HEK293 (cell line): ENCODE data around the gene LRRC8E.

ENCODE experiments used
- CTCF ChIA-PET: fragments of 350-600 bp; formaldehyde crosslinking; extraction: SDS; loops from one replicate; lab custom pipeline; 2021; ENCODE audit warnings: antibody characterized with exemption; lab: Yijun Ruan, JAX
- POLR2A ChIA-PET: fragments of 300-600 bp; formaldehyde crosslinking; extraction: SDS; loops from one replicate; lab custom pipeline; 2020; ENCODE audit warnings: antibody characterized with exemption, inconsistent platforms; lab: Yijun Ruan, JAX
- H3K27ac ChIP-seq: fragments of 200-500 bp; sonication (Bioruptor generic); 2 replicates; pipeline ENCODE4 v1.5.1; 2014; ENCODE audit warnings: low read depth, low read length, control low read depth, inconsistent platforms; ENCODE audit errors: extremely low read depth
- H3K36me3 ChIP-seq, 2 experiments: fragments of 200-500 bp in 1 of 2; sonication (Bioruptor generic) in 1 of 2; 1 replicate in 1 of 2; 2 replicates in 1 of 2; pipeline ENCODE4 v1.5.1; 2014 to 2017; ENCODE audit warnings: inconsistent platforms in 2 of 2, low read length in 2 of 2; ENCODE audit not compliant: control insufficient read depth in 2 of 2, insufficient read depth in 1 of 2
- H3K4me1 ChIP-seq: fragments of 200-500 bp; sonication (Bioruptor generic); 2 replicates; pipeline ENCODE4 v1.5.1; 2014; ENCODE audit warnings: mild to moderate bottlenecking, low read length, inconsistent platforms; ENCODE audit not compliant: control insufficient read depth, insufficient read depth
- H3K4me3 ChIP-seq: 2 replicates; pipeline ENCODE4 v1.5.1; 2011; ENCODE audit warnings: low read depth, mild to moderate bottlenecking, control low read depth, low read length, moderate library complexity
- H3K9me3 ChIP-seq: fragments of 200-500 bp; sonication (Bioruptor generic); 2 replicates; pipeline ENCODE4 v1.5.1; 2014; ENCODE audit warnings: low read depth, low read length, inconsistent platforms; ENCODE audit not compliant: control insufficient read depth, insufficient read depth
- BCL6B ChIP-seq: fragments of 450-650 bp; formaldehyde crosslinking; IDR thresholded peaks from 2 replicates; pipeline ENCODE4 v1.5.1; 2017; ENCODE audit warnings: missing biosample characterization, missing genetic modification characterization
- EGR2 ChIP-seq: fragments of 450-650 bp; formaldehyde crosslinking; IDR thresholded peaks from 2 replicates; pipeline ENCODE4 v1.5.1; 2016; ENCODE audit warnings: low read depth, missing biosample characterization, missing genetic modification characterization
- HOXD13 ChIP-seq: sonication (generic); formaldehyde crosslinking; IDR thresholded peaks from 2 replicates; pipeline ENCODE4 v1.8.0; 2022; ENCODE audit warnings: missing genetic modification reagents, borderline replicate concordance
- PATZ1 ChIP-seq: fragments of 450-650 bp; formaldehyde crosslinking; IDR thresholded peaks from 2 replicates; pipeline ENCODE4 v1.5.1; 2016; ENCODE audit warnings: missing biosample characterization, missing genetic modification characterization
- REST ChIP-seq: fragments of 450-650 bp; formaldehyde crosslinking; IDR thresholded peaks from 2 replicates; pipeline ENCODE4 v1.5.1; 2016; ENCODE audit warnings: missing biosample characterization, missing genetic modification characterization
- SETDB1 ChIP-seq: IDR thresholded peaks from one replicate; pipeline ENCODE4 v1.6.1; 2017; ENCODE audit warnings: mild to moderate bottlenecking, low read length, moderate library complexity, mixed read lengths; ENCODE audit not compliant: insufficient read length
- SP7 ChIP-seq: fragments of 450-650 bp; formaldehyde crosslinking; IDR thresholded peaks from 2 replicates; pipeline ENCODE4 v1.5.1; 2016; ENCODE audit warnings: missing biosample characterization, missing genetic modification characterization
- ZBTB20 ChIP-seq: fragments of 450-650 bp; formaldehyde crosslinking; IDR thresholded peaks from 2 replicates; pipeline ENCODE4 v1.5.1; 2016; ENCODE audit warnings: missing biosample characterization, missing genetic modification characterization
- ZBTB48 ChIP-seq: fragments of 450-650 bp; formaldehyde crosslinking; IDR thresholded peaks from 2 replicates; pipeline ENCODE4 v1.5.1; 2016; ENCODE audit warnings: missing biosample characterization, missing genetic modification characterization
- ZFP37 ChIP-seq: fragments of 450-650 bp; formaldehyde crosslinking; IDR thresholded peaks from 2 replicates; pipeline ENCODE4 v1.5.1; 2016; ENCODE audit warnings: missing biosample characterization, missing genetic modification characterization
- ZNF146 ChIP-seq: fragments of 450-650 bp; formaldehyde crosslinking; IDR thresholded peaks from 2 replicates; pipeline ENCODE4 v1.5.1; 2016; ENCODE audit warnings: missing biosample characterization, missing genetic modification characterization
- ZNF280D ChIP-seq: fragments of 450-650 bp; formaldehyde crosslinking; IDR thresholded peaks from 2 replicates; pipeline ENCODE4 v1.5.1; 2016; ENCODE audit warnings: missing biosample characterization, missing genetic modification characterization
- ZNF341 ChIP-seq: fragments of 450-650 bp; formaldehyde crosslinking; IDR thresholded peaks from 2 replicates; pipeline ENCODE4; 2016; ENCODE audit warnings: low read depth, missing biosample characterization, missing genetic modification characterization
- ZNF366 ChIP-seq: fragments of 450-650 bp; formaldehyde crosslinking; conservative IDR thresholded peaks from 2 replicates; pipeline ENCODE4 v1.5.1; 2016; ENCODE audit warnings: missing biosample characterization, missing genetic modification characterization
- ZNF521 ChIP-seq: fragments of 450-650 bp; formaldehyde crosslinking; IDR thresholded peaks from 2 replicates; pipeline ENCODE4 v1.5.1; 2017; ENCODE audit warnings: missing biosample characterization, mild to moderate bottlenecking, missing genetic modification characterization
- ZNF585B ChIP-seq: fragments of 450-650 bp; formaldehyde crosslinking; IDR thresholded peaks from 2 replicates; pipeline ENCODE4 v1.5.1; 2016; ENCODE audit warnings: missing biosample characterization, missing genetic modification characterization
- ZNF639 ChIP-seq: fragments of 450-650 bp; formaldehyde crosslinking; IDR thresholded peaks from 2 replicates; pipeline ENCODE4 v1.5.1; 2016; ENCODE audit warnings: missing biosample characterization, missing genetic modification characterization
- ZNF677 ChIP-seq: fragments of 450-650 bp; IDR thresholded peaks from 2 replicates; pipeline ENCODE4 v1.5.0; 2018; ENCODE audit warnings: missing biosample characterization, mild to moderate bottlenecking, missing genetic modification characterization, moderate library complexity
- ZNF768 ChIP-seq: fragments of 450-650 bp; formaldehyde crosslinking; IDR thresholded peaks from 2 replicates; pipeline ENCODE4 v1.5.1; 2018; ENCODE audit warnings: missing biosample characterization, mild to moderate bottlenecking, missing genetic modification characterization
- ZNF777 ChIP-seq: fragments of 450-650 bp; formaldehyde crosslinking; IDR thresholded peaks from 2 replicates; pipeline ENCODE4 v1.5.1; 2017; ENCODE audit warnings: missing biosample characterization, missing genetic modification characterization, borderline replicate concordance

Gene LRRC8E

GRCh38 chr19:7928334-7928706, 40.0 kb downstream of the LRRC8E start:
- H3K36me3 ChIP-seq: peaks cover 6 to 42% of the 10 kb centered on the region in 2 experiments; a peak in 2 of 3 replicates
- TF ChIP-seq REST (tag by site-specific recombination) (no peak), PATZ1 (0 out of 2 replicates have a peak, but pooled peaks have one; percentile 3)
- ChIA-PET POLR2A (interaction anchor here (0.6 to 5.8 kb wide), 8 partner anchors 8 to 282 kb away, joined by 3 to 60 read pairs (median 6); partner anchors contain the start of genes MAP2K7, SNAPC2 and TIMM44), CTCF (interaction anchor here (0.7 to 3.5 kb wide), 3 partner anchors 8 to 1580 kb away, joined by 4 to 25 read pairs (median 14); partner anchors contain the start of genes SNAPC2 and TIMM44)
- no peak overlapping the region for H3K4me3 ChIP-seq
- H3K9me3 ChIP-seq: no peaks in the 10 kb centered on the region
- H3K27ac ChIP-seq: no peak overlapping the region
- peaks cover 17% of the 10 kb centered on the region for H3K4me1 ChIP-seq

GRCh38 chr19:7928741-7929701, 40.7 kb downstream of the LRRC8E start:
- Histone ChIP-seq H3K27ac (peak overlapping the region; percentile 36; the same call in 1 of the 2 replicates), H3K9me3 (no peaks in the 10 kb centered on the region), H3K4me1 (peaks cover 17% of the 10 kb centered on the region), H3K4me3 (no peak overlapping the region), H3K36me3 (peaks cover 6 to 49% of the 10 kb centered on the region in 2 experiments; a peak in 2 of 3 replicates)
- POLR2A ChIA-PET: interaction anchor here (0.6 to 5.8 kb wide), 14 partner anchors 9 to 898 kb away, joined by 3 to 60 read pairs (median 5); partner anchors contain the start of genes MAP2K7, NDUFA7, RPS28 and SNAPC2
- CTCF ChIA-PET: interaction anchor here (0.6 to 3.5 kb wide), 14 partner anchors 9 to 331 kb away, joined by 3 to 25 read pairs (median 4); partner anchors contain the start of genes SNAPC2 and TIMM44
- TF ChIP-seq ZFP37 (tag by site-specific recombination) (no peak), ZNF639 (tag by site-specific recombination) (peak; percentile 61; the same call in 1 of the 2 replicates), ZNF146 (tag by site-specific recombination) (no peak), ZNF677 (tag by site-specific recombination) (no peak), ZBTB48 (0 out of 2 replicates have a peak, but pooled peaks have one; percentile 47), HOXD13 (CRISPR knock-in tag) (no peak), SP7 (tag by site-specific recombination) (peak; percentile 59; the same call in 1 of the 2 replicates), ZNF777 (tag by site-specific recombination) (no peak), ZNF521 (no peak), ZNF280D (tag by site-specific recombination) (no peak), ZNF768 (no peak), ZNF341 (tag by site-specific recombination) (peak; percentile 28; the same call in 1 of the 2 replicates), ZBTB20 (tag by site-specific recombination) (peak; percentile 69), SETDB1 (no peak), BCL6B (tag by site-specific recombination) (no peak), ZNF366 (tag by site-specific recombination) (no peak; the same call in 1 of the 2 replicates), EGR2 (tag by site-specific recombination) (peak; percentile 62; the same call in 1 of the 2 replicates), ZNF585B (no peak)
